Adrenal gland (tissue), 5 donors: ENCODE results near the gene SNTB2.

Experiments
- CTCF ChIP-seq, 6 experiments: fragments of 450-650 bp in 4 of 6; fragments of 200-600 bp in 2 of 6; sonication (generic) in 1 of 6; IDR thresholded peaks; 1 replicate in 5 of 6; 2 replicates in 1 of 6; pipeline versions ENCODE4 v1.5.1 to v1.8.0; 2016 to 2021; ENCODE audit warnings: antibody characterized with exemption in 6 of 6, mild to moderate bottlenecking in 2 of 6, moderate library complexity in 1 of 6
- POLR2A ChIP-seq, 2 donors: fragments of 450-650 bp; IDR thresholded peaks; one replicate each; pipeline ENCODE4 v1.6.1; 2017; ENCODE audit warnings: antibody characterized with exemption in 2 of 2, mild to moderate bottlenecking in 2 of 2, moderate library complexity in 1 of 2
- donor health status: DM: no; HTN: no; CAD: no.

- TF ChIP-seq CTCF (IDR thresholded peaks at IDR 0.05): no peak
- no peak for TF ChIP-seq POLR2A (IDR thresholded peaks at IDR 0.05)
Observed at GRCh38 chr16:69239851-69240250, 52.9 kb downstream of the SNTB2 start.
